Activated CD4-positive, alpha-beta T cell treated with anti-CD3 and anti-CD28 coated beads for 24 hours (primary cell): ENCODE data around the gene ZDHHC23.

Experiments
- DNase-seq, 2 donors: peaks; one replicate each; pipeline ENCODE4 v3.0.0-alpha.2; 2020; ENCODE audit warnings: low read depth in 2 of 2

The ZDHHC23 gene

DNA sequence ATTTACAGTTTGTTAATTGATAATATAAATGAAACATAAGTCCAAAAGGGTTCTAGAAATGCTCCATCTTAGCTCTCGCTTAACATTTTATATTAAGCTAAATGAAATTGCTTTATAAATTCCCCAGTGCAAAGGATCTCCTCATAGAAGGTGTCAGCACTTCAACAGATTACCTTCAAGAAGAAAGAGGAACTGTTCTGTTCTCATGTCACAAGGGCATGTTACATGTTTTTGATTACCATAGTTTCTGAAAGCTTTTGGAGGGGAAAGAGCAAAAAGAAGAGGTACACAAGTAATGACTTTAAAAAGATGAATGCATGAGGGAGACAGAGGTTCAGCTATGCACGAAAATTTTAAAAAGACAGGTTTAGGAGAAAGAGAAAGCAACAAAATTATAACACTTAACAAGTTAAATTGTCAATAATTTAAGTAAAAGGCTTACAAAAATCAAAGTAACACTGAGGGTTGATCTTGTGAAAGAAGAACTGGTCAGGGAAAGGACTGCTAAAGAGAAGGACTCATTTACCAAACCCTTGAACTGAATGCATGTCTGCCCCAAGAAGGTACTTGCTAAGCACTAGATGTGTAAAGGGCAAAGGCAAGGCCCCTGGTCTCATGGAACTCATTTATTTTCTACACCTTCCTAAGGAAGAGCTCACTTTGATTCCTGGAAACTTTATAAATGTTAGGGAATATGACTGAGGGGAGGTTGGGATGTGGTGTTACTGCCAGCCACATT lies 63.4 kb downstream of the ZDHHC23 start:
- DNase-seq: no peak
